ENCODE results near the gene PHF21B. TPM values are rescaled to one million over a fixed set of nuclear protein-coding genes. Genes with fewer than 3 reads are reported as not detected.

PHF21B gene
- total RNA-seq, result 1 to 10 TPM in 1 of 2 experiments, under 1 TPM in 1; 0.92 to 1.1 TPM

GRCh38 chr22:45009606-45010531, at the start of gene PHF21B:
PHF21B (minus strand) TSS chr22:45010005; CDS start chr22:45009549, 456 bp downstream.
- peak; percentile 62 for ATAC-seq
- peak; percentile 51 for DNase-seq
- no peaks in the 10 kb centered on the region for H3K9me3 Mint-ChIP-seq
- ChIA-PET CTCF (no interaction called here), POLR2A (no interaction called here)
- no peak for TF ChIP-seq CTCF (IDR thresholded peaks at IDR 0.05)
- H3K4me1 Mint-ChIP-seq (ENCODE audit: low read depth), result peaks cover 11% of the 10 kb centered on the region
- no peaks in the 10 kb centered on the region for H3K36me3 Mint-ChIP-seq (ENCODE audit: low read depth)
- intact Hi-C loops (cut with micrococcal nuclease), result no loop called here
- H3K27ac Mint-ChIP-seq, result no peak within 1 kb of the TSS
- H3K27me3 Mint-ChIP-seq, result peaks cover 53% of the 10 kb centered on the region
- peak within 1 kb of the TSS; percentile 75 for H3K4me3 Mint-ChIP-seq

- no peak for ATAC-seq
- peaks cover 3% of the 10 kb centered on the region for H3K27me3 Mint-ChIP-seq
- POLR2A ChIA-PET, result no interaction called here
- intact Hi-C loops (cut with micrococcal nuclease), result no loop called here
- no peak overlapping the region for H3K4me3 Mint-ChIP-seq
- CTCF ChIA-PET, result interaction anchor here (1.3 kb wide), 1 partner anchor 9 kb away, joined by 3 read pairs; no protein-coding TSS in a partner anchor
- no peak overlapping the region for H3K27ac Mint-ChIP-seq
- peaks cover 14% of the 10 kb centered on the region for H3K4me1 Mint-ChIP-seq (ENCODE audit: low read depth)
- no peaks in the 10 kb centered on the region for H3K36me3 Mint-ChIP-seq (ENCODE audit: low read depth)
- TF ChIP-seq CTCF (IDR thresholded peaks at IDR 0.05), result no peak
- H3K9me3 Mint-ChIP-seq, result no peaks in the 10 kb centered on the region
- DNase-seq, result no peak
Observed at GRCh38 chr22:45059296-45059695, 49.5 kb upstream of the PHF21B start.

GRCh38 chr22:45058622-45058912, 48.8 kb upstream of the PHF21B start:
- no peak for DNase-seq
- Mint-ChIP-seq H3K36me3 (ENCODE audit: low read depth) (no peaks in the 10 kb centered on the region), H3K27me3 (peaks cover 3% of the 10 kb centered on the region), H3K9me3 (no peaks in the 10 kb centered on the region), H3K4me1 (ENCODE audit: low read depth) (peaks cover 9% of the 10 kb centered on the region), H3K4me3 (no peak overlapping the region), H3K27ac (no peak overlapping the region)
- POLR2A ChIA-PET, result no interaction called here
- ATAC-seq, result peak; percentile 24
- intact Hi-C loops (cut with micrococcal nuclease), result no loop called here
- CTCF ChIA-PET, result interaction anchor here (1.3 to 1.5 kb wide), 2 partner anchors 8 to 37 kb away, joined by 3 to 4 read pairs; no protein-coding TSS in a partner anchor
- TF ChIP-seq CTCF (IDR thresholded peaks at IDR 0.05), result no peak

- H3K4me1 Mint-ChIP-seq (ENCODE audit: low read depth), result peaks cover 9% of the 10 kb centered on the region
- no peak for DNase-seq
- ChIA-PET CTCF (no interaction called here), POLR2A (no interaction called here)
- H3K9me3 Mint-ChIP-seq, result no peaks in the 10 kb centered on the region
- no peaks in the 10 kb centered on the region for H3K36me3 Mint-ChIP-seq (ENCODE audit: low read depth)
- no peak overlapping the region for H3K27ac Mint-ChIP-seq
- TF ChIP-seq CTCF (IDR thresholded peaks at IDR 0.05), result no peak
- no peak for ATAC-seq
- no peak overlapping the region for H3K4me3 Mint-ChIP-seq
- intact Hi-C loops (cut with micrococcal nuclease), result no loop called here
- H3K27me3 Mint-ChIP-seq, result peaks cover 12% of the 10 kb centered on the region
Observed at GRCh38 chr22:45055936-45056335, 46.1 kb upstream of the PHF21B start.

- no peaks in the 10 kb centered on the region for H3K9me3 Mint-ChIP-seq
- H3K36me3 Mint-ChIP-seq (ENCODE audit: low read depth), result no peaks in the 10 kb centered on the region
- H3K4me3 Mint-ChIP-seq, result no peak overlapping the region
- intact Hi-C loops (cut with micrococcal nuclease), result no loop called here
- ChIA-PET CTCF (interaction anchor here (0.8 to 1.1 kb wide), 2 partner anchors 43 to 48 kb away, joined by 3 to 4 read pairs; no protein-coding TSS in a partner anchor), POLR2A (no interaction called here)
- H3K27ac Mint-ChIP-seq, result no peak overlapping the region
- peaks cover 6% of the 10 kb centered on the region for H3K4me1 Mint-ChIP-seq (ENCODE audit: low read depth)
- DNase-seq, result no peak
- TF ChIP-seq CTCF (IDR thresholded peaks at IDR 0.05), result no peak
- no peak for ATAC-seq
- peaks cover 21% of the 10 kb centered on the region for H3K27me3 Mint-ChIP-seq
Observed at GRCh38 chr22:45053571-45053970, 43.8 kb upstream of the PHF21B start.

All from activated CD8-positive, alpha-beta T cell treated with anti-CD3 and anti-CD28 coated beads for 36 hours (primary cell).